K562 (cell line): Measurements from ENCODE around the gene MTHFSD. TPM values are rescaled to one million over a fixed set of nuclear protein-coding genes. Genes with fewer than 3 reads are reported as not detected.

Source experiments
- ATAC-seq: fragments of 200-7000 bp; cut with Tn5 transposase; 3 replicates; pipeline ENCODE4 v1.9.1; 2020; ENCODE audit warnings: moderate library complexity
- BruUV-seq: library from RNA; stranded (reverse); fragments of 400-500 nt; replicated peaks from 2 replicates; lab custom pipeline; 2021; lab: Mats Ljungman, UMichigan
- CTCF ChIA-PET: fragments of 300-600 bp; formaldehyde crosslinking; extraction: SDS; loops from one replicate; lab custom pipeline; 2021; ENCODE audit warnings: low intra/inter-chr PET ratio; lab: Yijun Ruan, JAX
- POLR2A ChIA-PET: fragments of 300-600, 350-650 bp; sonication (Branson Sonifier 250); formaldehyde crosslinking; extraction: SDS; loops from one replicate; lab custom pipeline; 2021; ENCODE audit warnings: antibody characterized with exemption, inconsistent platforms; lab: Yijun Ruan, JAX
- DNase-seq, 4 experiments: peaks; one replicate each; pipeline versions ENCODE4 v3.0.0 to v3.0.0-alpha.2; 2011 to 2018; ENCODE audit warnings: low spot score in 3 of 4, mixed read lengths in 3 of 4; ENCODE audit errors: extremely low read depth in 1 of 4
- FAIRE-seq: peaks from 2 replicates; lab custom pipeline; 2011; peaks lifted over from hg19 to GRCh38; lab: Jason Lieb, UNC
- H2AFZ ChIP-seq: 2 replicates; pipeline ENCODE4 v1.6.0; 2011; ENCODE audit warnings: low read depth, low read length, control low read depth, inconsistent platforms
- H3K27ac ChIP-seq: fragments of 200-600 bp; 3 replicates; pipeline ENCODE4 v1.8.0; 2011; ENCODE audit warnings: low read depth, mild to moderate bottlenecking, control low read depth, inconsistent platforms, low read length, moderate library complexity, mixed read lengths; ENCODE audit errors: extremely low read depth
- H3K27me3 ChIP-seq, 2 experiments: fragments of 300-600 bp in 1 of 2; 2 replicates in 1 of 2; 3 replicates in 1 of 2; pipeline versions ENCODE4 v1.6.0 to v1.8.0; 2011; ENCODE audit warnings: inconsistent platforms in 2 of 2, low read length in 2 of 2, mild to moderate bottlenecking in 1 of 2, mixed read lengths in 1 of 2, moderate library complexity in 1 of 2; ENCODE audit not compliant: control insufficient read depth in 2 of 2, insufficient read depth in 2 of 2
- H3K36me3 ChIP-seq: fragments of 300-600 bp; 3 replicates; pipeline ENCODE4 v1.8.0; 2011; ENCODE audit warnings: mild to moderate bottlenecking, low read length, inconsistent platforms; ENCODE audit not compliant: control insufficient read depth, insufficient read depth
- H3K4me1 ChIP-seq, 2 experiments: fragments of 200-600 bp in 1 of 2; replicated peaks in 1 of 2; 2 replicates in 1 of 2; 3 replicates in 1 of 2; pipeline versions ENCODE4 v1.5.1 to v1.8.0; 2011; ENCODE audit warnings: inconsistent platforms in 2 of 2, low read length in 2 of 2, mild to moderate bottlenecking in 1 of 2, mixed read lengths in 1 of 2, moderate library complexity in 1 of 2; ENCODE audit not compliant: control insufficient read depth in 2 of 2, insufficient read depth in 2 of 2
- H3K4me2 ChIP-seq: 2 replicates; pipeline ENCODE4 v1.6.1; 2011; ENCODE audit warnings: low read length, control low read depth, inconsistent platforms, mixed read lengths; ENCODE audit not compliant: insufficient read depth
- H3K4me3 ChIP-seq: fragments of 200-600 bp; sonication (generic), shearing (Covaris generic); 2 replicates; pipeline ENCODE4 v1.5.1; 2016; ENCODE audit warnings: control low read depth, inconsistent platforms
- H3K79me2 ChIP-seq: fragments of 200-600 bp; 3 replicates; pipeline ENCODE4 v1.8.0; 2011; ENCODE audit warnings: low read length, inconsistent platforms; ENCODE audit not compliant: control insufficient read depth, insufficient read depth
- H3K9ac ChIP-seq, 2 experiments: 2 replicates each; pipeline versions ENCODE4 v1.6.0 to v1.6.1; 2011; ENCODE audit warnings: low read depth in 2 of 2, low read length in 2 of 2, control low read depth in 1 of 2, inconsistent platforms in 1 of 2, mild to moderate bottlenecking in 1 of 2, mixed read lengths in 1 of 2; ENCODE audit not compliant: insufficient read depth in 1 of 2
- H3K9me1 ChIP-seq: one replicate; pipeline ENCODE4 v1.6.0; 2011; ENCODE audit warnings: inconsistent platforms, mild to moderate bottlenecking, low read length, moderate library complexity; ENCODE audit not compliant: control insufficient read depth, insufficient read depth
- H3K9me3 ChIP-seq: replicated peaks from 2 replicates; pipeline ENCODE4 v1.5.1; 2011; ENCODE audit warnings: low read depth, low read length, inconsistent platforms; ENCODE audit not compliant: control insufficient read depth, insufficient read depth
- H4K20me1 ChIP-seq: replicated peaks from 2 replicates; pipeline ENCODE4 v1.6.1; 2011; ENCODE audit warnings: low read length, inconsistent platforms, mixed read lengths; ENCODE audit not compliant: control insufficient read depth, insufficient read depth
- OTX1 ChIP-seq: fragments of 450-650 bp; formaldehyde crosslinking; IDR thresholded peaks from 2 replicates; pipeline ENCODE4 v1.4.0; 2022; ENCODE audit warnings: mild to moderate bottlenecking
- POLR2A ChIP-seq: fragments of 450-650 bp; conservative IDR thresholded peaks from 2 replicates; pipeline ENCODE4 v1.6.1; 2016
- RBM17 ChIP-seq: fragments of 200-400 bp; formaldehyde crosslinking; IDR thresholded peaks from 2 replicates; pipeline ENCODE4 v1.6.1; 2017; ENCODE audit warnings: low read depth, mild to moderate bottlenecking, low read length, borderline replicate concordance
- ZBTB17 ChIP-seq: fragments of 450-650 bp; formaldehyde crosslinking; IDR thresholded peaks from 2 replicates; pipeline ENCODE4 v1.4.0; 2020; ENCODE audit warnings: mild to moderate bottlenecking
- ZC3H8 ChIP-seq: fragments of 450-650 bp; IDR thresholded peaks from 2 replicates; pipeline ENCODE4 v1.6.1; 2017
- ZNF134 ChIP-seq: fragments of 250-450 bp; sonication (Bioruptor Pico); conservative IDR thresholded peaks from 2 replicates; pipeline ENCODE4 v1.4.0; 2020
- ZNF143 ChIP-seq: sonication (generic); formaldehyde crosslinking; IDR thresholded peaks from 2 replicates; pipeline ENCODE4 v1.9.0; 2022; ENCODE audit warnings: mild to moderate bottlenecking, missing genetic modification reagents
- ZNF507 ChIP-seq: conservative IDR thresholded peaks from 2 replicates; pipeline ENCODE4 v1.6.1; 2017; ENCODE audit warnings: missing genetic modification characterization, missing compliant biosample characterization
- ZNF586 ChIP-seq: fragments of 450-650 bp; formaldehyde crosslinking; conservative IDR thresholded peaks from 2 replicates; pipeline ENCODE4 v1.4.0; 2020; ENCODE audit warnings: mild to moderate bottlenecking, moderate library complexity
- WGBS: fragments of 100-300 bp; shearing (Covaris generic); methylation state at CpG from one replicate; pipeline ENCODE4 v1.1.6; 2016; ENCODE audit warnings: low coverage, mixed read lengths; ENCODE audit not compliant: insufficient coverage; ENCODE audit errors: missing lambda C conversion rate; 5-methylcytosine and 5-hydroxymethylcytosine counted together
- in situ Hi-C: fragments of 300-500 bp; cut with MboI; formaldehyde crosslinking; loops from 4 replicates; pipeline ENCODE4 v1.15.0; 2018; ENCODE audit warnings: inconsistent platforms, mixed read lengths
- intact Hi-C: fragments of 100-400 bp; cut with micrococcal nuclease; formaldehyde crosslinking; loops from 2 replicates; pipeline ENCODE4 v1.14.2; 2022
- polyA plus RNA-seq, 8 experiments: library from polyadenylated mRNA; depleted of rRNA in 4 of 8; stranded (reverse) in 5 of 8; unstranded in 3 of 8; fragments of >200 nt; fragmentation: Nextera tagmentation in 2 of 8; fragmentation: Illumina TruSeq in 1 of 8; extraction: Ambion mirVana in 2 of 8; extraction: Trizol in 1 of 8; gene quantifications; 2 replicates each; pipeline versions ENCODE4 v1.2.1 to v1.2.3, GENCODE V29; 2011 to 2014; ENCODE audit warnings: inconsistent platforms in 1 of 8, missing spikeins in 1 of 8
- total RNA-seq, 7 experiments: library from RNA; depleted of rRNA in 6 of 7; stranded (reverse); fragments of >200 nt in 6 of 7; fragmentation: Illumina TruSeq in 2 of 7; extraction: Trizol in 2 of 7; gene quantifications; 2 replicates each; pipeline versions ENCODE4 v1.2.1 to v1.2.3, GENCODE V29; 2011 to 2021; ENCODE audit warnings: low replicate concordance in 1 of 7
- TF ChIP-seq, protein P1 (sequence below): sonication (generic); formaldehyde crosslinking; IDR thresholded peaks from 2 replicates; pipeline ENCODE4 v1.8.1; 2023; ENCODE audit warnings: mild to moderate bottlenecking, missing genetic modification reagents
- TF ChIP-seq, protein P2 (sequence below): IDR thresholded peaks from 2 replicates; pipeline ENCODE4 v1.6.1; 2014; ENCODE audit warnings: antibody characterized with exemption
- TF ChIP-seq, protein P3 (sequence below): fragments of 250-450 bp; sonication (Bioruptor Pico); IDR thresholded peaks from 2 replicates; pipeline ENCODE4 v1.9.0; 2021; ENCODE audit warnings: mild to moderate bottlenecking, inconsistent platforms

MTHFSD gene
- total and polyA plus RNA-seq, 9 of the 15 experiments (the other 6 are each of a cell fraction or from before 2014, with no cell fraction given): 3.2 to 20.2 (median 12.0) TPM

DNA sequence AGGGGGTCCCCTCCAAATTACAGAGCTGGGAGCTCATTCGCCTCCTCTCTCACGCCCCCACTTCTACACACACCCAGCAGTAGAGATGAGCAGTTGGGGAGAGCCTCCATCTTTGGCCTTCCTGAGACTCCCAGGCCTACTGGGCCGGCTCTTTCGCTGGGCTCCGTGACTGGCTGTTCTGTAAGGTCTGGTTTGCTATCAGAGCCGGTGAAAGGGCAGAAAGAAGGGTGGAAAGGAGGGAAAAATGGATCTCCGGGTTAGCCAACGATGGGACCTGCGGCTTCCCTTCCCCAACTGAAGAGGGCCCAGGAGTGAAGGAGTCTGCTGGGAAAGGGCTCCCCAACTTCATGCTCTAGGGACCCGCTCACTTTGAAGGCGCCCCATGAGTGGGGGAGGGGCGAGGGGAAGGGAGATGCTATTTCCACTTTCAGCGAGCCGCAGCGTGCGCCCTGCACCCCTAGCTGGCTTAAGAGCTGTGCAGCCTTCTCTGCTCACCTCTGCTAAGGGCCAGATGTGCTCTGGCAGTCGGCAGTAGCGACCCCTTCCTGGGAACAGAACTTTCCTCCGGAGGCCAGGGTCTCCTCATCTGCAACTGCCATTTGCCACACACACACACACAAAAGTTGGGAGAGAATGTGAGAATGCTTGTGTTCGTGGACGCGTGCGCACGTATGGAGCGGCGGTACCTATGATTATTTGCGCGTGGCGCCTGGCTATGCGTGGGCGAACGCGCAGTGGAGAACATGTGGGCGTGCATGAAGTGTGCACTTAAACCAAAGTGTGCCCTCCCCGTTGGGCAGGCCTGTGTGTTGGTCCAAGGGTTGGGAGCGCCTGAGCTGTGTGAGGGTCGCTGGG lies 47.6 kb downstream of the MTHFSD start:
- no peak overlapping the region for H3K4me3 ChIP-seq
- no peak for ATAC-seq
- no peak overlapping the region for H3K9ac ChIP-seq
- intact Hi-C loops (no loop called here), in situ Hi-C loops (no loop called here)
- no TSS peak for BruUV-seq
- H3K27me3 ChIP-seq: peaks cover 34 to 56% of the 10 kb centered on the region in 2 experiments
- H3K36me3 ChIP-seq: no peaks in the 10 kb centered on the region
- no peaks in the 10 kb centered on the region for H3K9me1 ChIP-seq
- POLR2A ChIA-PET: interaction anchor here (0.7 kb wide), 1 partner anchor 15 kb away, joined by 3 read pairs; no protein-coding TSS in a partner anchor
- CTCF ChIA-PET: no interaction called here
- WGBS: 25% methylated on average over 26 of the region's 37 CpGs
- peaks cover 0 to 11% of the 10 kb centered on the region in 2 experiments; a peak in 2 of 5 replicates for H3K4me1 ChIP-seq
- 0 out of 2 replicates have a peak, but pooled peaks cover 6% of the 10 kb centered on the region for H4K20me1 ChIP-seq
- no peaks in the 10 kb centered on the region for H3K9me3 ChIP-seq
- FAIRE-seq: no peak
- no peak for TF ChIP-seq RBM17
- TF ChIP-seq ZNF507: no peak
- TF ChIP-seq, protein P1, sequence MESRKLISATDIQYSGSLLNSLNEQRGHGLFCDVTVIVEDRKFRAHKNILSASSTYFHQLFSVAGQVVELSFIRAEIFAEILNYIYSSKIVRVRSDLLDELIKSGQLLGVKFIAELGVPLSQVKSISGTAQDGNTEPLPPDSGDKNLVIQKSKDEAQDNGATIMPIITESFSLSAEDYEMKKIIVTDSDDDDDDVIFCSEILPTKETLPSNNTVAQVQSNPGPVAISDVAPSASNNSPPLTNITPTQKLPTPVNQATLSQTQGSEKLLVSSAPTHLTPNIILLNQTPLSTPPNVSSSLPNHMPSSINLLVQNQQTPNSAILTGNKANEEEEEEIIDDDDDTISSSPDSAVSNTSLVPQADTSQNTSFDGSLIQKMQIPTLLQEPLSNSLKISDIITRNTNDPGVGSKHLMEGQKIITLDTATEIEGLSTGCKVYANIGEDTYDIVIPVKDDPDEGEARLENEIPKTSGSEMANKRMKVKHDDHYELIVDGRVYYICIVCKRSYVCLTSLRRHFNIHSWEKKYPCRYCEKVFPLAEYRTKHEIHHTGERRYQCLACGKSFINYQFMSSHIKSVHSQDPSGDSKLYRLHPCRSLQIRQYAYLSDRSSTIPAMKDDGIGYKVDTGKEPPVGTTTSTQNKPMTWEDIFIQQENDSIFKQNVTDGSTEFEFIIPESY (CRISPR knock-in tag): no peak
- TF ChIP-seq POLR2A: no peak
- no peak for TF ChIP-seq ZC3H8
- TF ChIP-seq, protein P2, sequence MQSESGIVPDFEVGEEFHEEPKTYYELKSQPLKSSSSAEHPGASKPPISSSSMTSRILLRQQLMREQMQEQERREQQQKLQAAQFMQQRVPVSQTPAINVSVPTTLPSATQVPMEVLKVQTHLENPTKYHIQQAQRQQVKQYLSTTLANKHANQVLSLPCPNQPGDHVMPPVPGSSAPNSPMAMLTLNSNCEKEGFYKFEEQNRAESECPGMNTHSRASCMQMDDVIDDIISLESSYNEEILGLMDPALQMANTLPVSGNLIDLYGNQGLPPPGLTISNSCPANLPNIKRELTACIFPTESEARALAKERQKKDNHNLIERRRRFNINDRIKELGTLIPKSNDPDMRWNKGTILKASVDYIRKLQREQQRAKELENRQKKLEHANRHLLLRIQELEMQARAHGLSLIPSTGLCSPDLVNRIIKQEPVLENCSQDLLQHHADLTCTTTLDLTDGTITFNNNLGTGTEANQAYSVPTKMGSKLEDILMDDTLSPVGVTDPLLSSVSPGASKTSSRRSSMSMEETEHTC: no peak
- TF ChIP-seq, protein P3, sequence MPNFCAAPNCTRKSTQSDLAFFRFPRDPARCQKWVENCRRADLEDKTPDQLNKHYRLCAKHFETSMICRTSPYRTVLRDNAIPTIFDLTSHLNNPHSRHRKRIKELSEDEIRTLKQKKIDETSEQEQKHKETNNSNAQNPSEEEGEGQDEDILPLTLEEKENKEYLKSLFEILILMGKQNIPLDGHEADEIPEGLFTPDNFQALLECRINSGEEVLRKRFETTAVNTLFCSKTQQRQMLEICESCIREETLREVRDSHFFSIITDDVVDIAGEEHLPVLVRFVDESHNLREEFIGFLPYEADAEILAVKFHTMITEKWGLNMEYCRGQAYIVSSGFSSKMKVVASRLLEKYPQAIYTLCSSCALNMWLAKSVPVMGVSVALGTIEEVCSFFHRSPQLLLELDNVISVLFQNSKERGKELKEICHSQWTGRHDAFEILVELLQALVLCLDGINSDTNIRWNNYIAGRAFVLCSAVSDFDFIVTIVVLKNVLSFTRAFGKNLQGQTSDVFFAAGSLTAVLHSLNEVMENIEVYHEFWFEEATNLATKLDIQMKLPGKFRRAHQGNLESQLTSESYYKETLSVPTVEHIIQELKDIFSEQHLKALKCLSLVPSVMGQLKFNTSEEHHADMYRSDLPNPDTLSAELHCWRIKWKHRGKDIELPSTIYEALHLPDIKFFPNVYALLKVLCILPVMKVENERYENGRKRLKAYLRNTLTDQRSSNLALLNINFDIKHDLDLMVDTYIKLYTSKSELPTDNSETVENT (CRISPR knock-in tag): no peak
- no peak for TF ChIP-seq ZBTB17
- no peak for TF ChIP-seq OTX1
- TF ChIP-seq ZNF143 (CRISPR knock-in tag): no peak
- no peak for TF ChIP-seq ZNF586 (CRISPR knock-in tag)
- TF ChIP-seq ZNF134 (CRISPR knock-in tag): no peak
- TF ChIP-seq, all 486 proteins: peak for 0
- DNase-seq: no peak
- Histone ChIP-seq H2AFZ (no peak overlapping the region), H3K27ac (no peak overlapping the region), H3K79me2 (no peaks in the 10 kb centered on the region), H3K4me2 (no peak overlapping the region)
